ENCODE measurements around the gene SCN2A. TPM values are rescaled to one million over a fixed set of nuclear protein-coding genes. Genes with fewer than 3 reads are reported as not detected.

SCN2A gene
- total and polyA plus RNA-seq, 2 donors = 0.09 to 0.24 TPM

DNA sequence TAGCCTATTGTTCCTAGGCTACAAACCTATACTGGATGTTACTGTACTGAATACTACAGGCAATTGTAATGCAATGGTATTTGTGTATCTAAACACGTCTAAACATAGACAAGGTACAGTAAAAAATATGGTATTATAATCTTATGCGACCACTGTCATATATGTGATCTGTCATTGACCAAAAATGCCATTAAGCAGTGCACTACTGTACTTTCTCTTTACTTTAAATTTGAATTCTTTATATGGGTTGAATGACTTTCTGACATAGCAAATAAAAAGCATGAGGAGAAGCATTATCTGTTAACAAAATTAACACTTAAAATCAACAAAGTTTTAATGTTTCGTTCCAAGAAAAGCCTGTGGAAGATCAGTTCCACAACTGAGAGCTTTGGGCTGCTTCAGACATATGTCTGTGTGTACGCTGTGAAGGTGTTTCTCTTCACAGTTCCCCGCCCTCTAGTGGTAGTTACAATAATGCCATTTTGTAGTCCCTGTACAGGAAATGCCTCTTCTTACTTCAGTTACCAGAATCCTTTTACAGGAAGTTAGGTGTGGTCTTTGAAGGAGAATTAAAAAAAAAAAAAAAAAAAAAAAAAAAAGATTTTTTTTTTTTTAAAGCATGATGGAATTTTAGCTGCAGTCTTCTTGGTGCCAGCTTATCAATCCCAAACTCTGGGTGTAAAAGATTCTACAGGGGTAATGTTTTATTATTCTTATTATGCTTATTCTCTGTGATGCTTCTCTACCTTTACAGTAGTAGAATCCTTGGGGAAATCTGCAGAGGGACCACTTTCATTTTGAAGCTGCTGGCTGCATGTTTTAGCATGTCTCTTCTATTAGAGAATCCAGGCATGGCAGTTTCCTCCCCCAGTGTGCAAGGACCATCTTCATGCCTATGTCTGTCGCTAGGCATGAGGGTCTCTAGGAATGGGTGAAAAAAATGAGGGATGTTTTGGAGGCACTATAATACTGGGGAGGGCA lies 54.5 kb downstream of the SCN2A start:
- WGBS = 35% methylated on average over 6 of the region's 6 CpGs
- H3K27me3 ChIP-seq (ENCODE audit: control insufficient read depth in 2 of 2, insufficient read depth in 1 of 2, low read length in 1 of 2) = no peaks in the 10 kb centered on the region
- H3K4me1 ChIP-seq (ENCODE audit: control insufficient read depth in 2 of 2, insufficient read depth in 2 of 2, low read length in 2 of 2) = no peaks in the 10 kb centered on the region
- peak; percentile 71 to 96 (median 86) for DNase-seq (ENCODE audit: low read depth in 6 of 9, low spot score in 9 of 9)
- no peaks in the 10 kb centered on the region for H3K9me3 ChIP-seq (ENCODE audit: control insufficient read depth in 2 of 2, insufficient read depth in 1 of 2, low read length in 1 of 2)
- no peak overlapping the region for H3K4me3 ChIP-seq (ENCODE audit: low read length in 2 of 2)
- no peak overlapping the region for H3K27ac ChIP-seq (ENCODE audit: low read depth in 1 of 2, low read length in 1 of 2)
- H3K36me3 ChIP-seq (ENCODE audit: control insufficient read depth in 2 of 2, insufficient read depth in 2 of 2, low read length in 1 of 2) = no peaks in the 10 kb centered on the region

DNA sequence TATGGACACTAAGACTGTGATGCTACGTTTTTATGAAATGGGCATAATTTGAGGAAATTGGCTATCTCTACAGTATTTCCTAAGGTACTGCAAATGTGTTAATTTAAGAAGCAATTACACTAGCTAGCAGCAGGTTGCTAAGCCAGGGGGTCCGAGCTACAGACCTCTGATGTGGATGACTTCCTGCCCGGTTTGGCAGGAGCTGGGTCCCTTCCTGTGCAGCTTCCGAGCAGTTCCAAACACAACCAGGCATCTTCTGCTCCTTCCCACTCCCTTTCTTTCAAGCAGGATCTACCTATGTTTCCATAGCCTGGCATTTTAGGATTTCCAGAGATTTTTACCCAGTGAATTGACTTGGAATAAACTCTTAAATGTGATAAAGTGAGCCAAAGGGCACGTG lies 55.7 kb downstream of the SCN2A start:
- Histone ChIP-seq H3K4me3 (ENCODE audit: low read length in 2 of 2) (no peak overlapping the region), H3K27ac (ENCODE audit: low read depth in 1 of 2, low read length in 1 of 2) (no peak overlapping the region), H3K9me3 (ENCODE audit: control insufficient read depth in 2 of 2, insufficient read depth in 1 of 2, low read length in 1 of 2) (no peaks in the 10 kb centered on the region), H3K36me3 (ENCODE audit: control insufficient read depth in 2 of 2, insufficient read depth in 2 of 2, low read length in 1 of 2) (no peaks in the 10 kb centered on the region), H3K27me3 (ENCODE audit: control insufficient read depth in 2 of 2, insufficient read depth in 1 of 2, low read length in 1 of 2) (no peaks in the 10 kb centered on the region), H3K4me1 (ENCODE audit: control insufficient read depth in 2 of 2, insufficient read depth in 2 of 2, low read length in 2 of 2) (no peaks in the 10 kb centered on the region)
- WGBS = 79% methylated on average over 5 of the region's 5 CpGs
- DNase-seq (ENCODE audit: low read depth in 6 of 9, low spot score in 9 of 9) = no peak

DNA sequence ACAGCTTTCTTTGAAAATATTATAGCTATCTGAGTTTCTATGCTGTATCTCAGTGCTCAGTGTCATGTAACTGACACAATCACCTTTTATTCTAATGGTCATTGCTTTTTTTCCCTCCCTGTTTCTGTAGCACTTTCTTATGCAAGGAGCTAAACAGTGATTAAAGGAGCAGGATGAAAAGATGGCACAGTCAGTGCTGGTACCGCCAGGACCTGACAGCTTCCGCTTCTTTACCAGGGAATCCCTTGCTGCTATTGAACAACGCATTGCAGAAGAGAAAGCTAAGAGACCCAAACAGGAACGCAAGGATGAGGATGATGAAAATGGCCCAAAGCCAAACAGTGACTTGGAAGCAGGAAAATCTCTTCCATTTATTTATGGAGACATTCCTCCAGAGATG lies 56.4 kb downstream of the SCN2A start:
- H3K4me3 ChIP-seq (ENCODE audit: low read length in 2 of 2) = no peak overlapping the region
- no peak overlapping the region for H3K27ac ChIP-seq (ENCODE audit: low read depth in 1 of 2, low read length in 1 of 2)
- no peaks in the 10 kb centered on the region for H3K9me3 ChIP-seq (ENCODE audit: control insufficient read depth in 2 of 2, insufficient read depth in 1 of 2, low read length in 1 of 2)
- DNase-seq (ENCODE audit: low read depth in 6 of 9, low spot score in 9 of 9) = no peak
- H3K36me3 ChIP-seq (ENCODE audit: control insufficient read depth in 2 of 2, insufficient read depth in 2 of 2, low read length in 1 of 2) = no peaks in the 10 kb centered on the region
- WGBS = 98% methylated on average over 4 of the region's 4 CpGs
- no peaks in the 10 kb centered on the region for H3K4me1 ChIP-seq (ENCODE audit: control insufficient read depth in 2 of 2, insufficient read depth in 2 of 2, low read length in 2 of 2)
- no peaks in the 10 kb centered on the region for H3K27me3 ChIP-seq (ENCODE audit: control insufficient read depth in 2 of 2, insufficient read depth in 1 of 2, low read length in 1 of 2)

DNA sequence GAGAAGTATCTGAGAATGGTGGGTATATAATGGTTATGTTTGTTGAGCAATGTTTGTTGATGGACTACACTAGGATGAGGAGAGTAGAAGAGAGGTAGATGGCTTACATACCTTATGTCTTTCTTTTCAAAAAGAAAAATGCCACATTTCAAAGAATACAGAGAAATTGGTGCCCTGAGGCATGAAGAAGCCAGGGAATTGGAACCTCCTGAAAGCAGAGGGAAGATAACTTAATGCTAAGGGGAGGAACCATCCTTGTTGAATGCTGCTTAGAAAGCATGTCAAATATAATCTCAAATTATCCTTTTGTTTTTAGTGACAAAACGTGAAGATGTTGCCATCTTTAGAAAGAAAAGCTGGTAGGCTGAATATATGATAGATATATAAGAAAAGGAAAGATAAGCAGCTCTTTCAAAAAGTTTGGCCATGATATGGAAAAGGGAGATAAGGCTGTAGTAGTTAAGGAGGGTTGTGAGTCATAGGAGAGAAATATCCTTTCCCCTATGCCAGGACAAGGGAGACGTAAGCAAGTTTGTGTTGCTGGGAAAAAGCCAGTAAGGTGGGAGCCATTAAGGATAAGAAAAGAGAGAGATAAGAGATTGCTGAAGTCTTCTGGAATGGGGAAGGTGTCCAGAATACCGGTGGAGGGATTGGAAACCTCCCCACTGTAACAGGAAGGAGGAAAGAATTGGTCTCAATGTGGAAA lies 66.3 kb downstream of the SCN2A start:
- Histone ChIP-seq H3K27ac (ENCODE audit: low read depth in 1 of 2, low read length in 1 of 2) (no peak overlapping the region), H3K36me3 (ENCODE audit: control insufficient read depth in 2 of 2, insufficient read depth in 2 of 2, low read length in 1 of 2) (no peaks in the 10 kb centered on the region), H3K27me3 (ENCODE audit: control insufficient read depth in 2 of 2, insufficient read depth in 1 of 2, low read length in 1 of 2) (no peaks in the 10 kb centered on the region), H3K4me1 (ENCODE audit: control insufficient read depth in 2 of 2, insufficient read depth in 2 of 2, low read length in 2 of 2) (no peaks in the 10 kb centered on the region), H3K9me3 (ENCODE audit: control insufficient read depth in 2 of 2, insufficient read depth in 1 of 2, low read length in 1 of 2) (no peaks in the 10 kb centered on the region), H3K4me3 (ENCODE audit: low read length in 2 of 2) (no peak overlapping the region)
- 91% methylated on average over 3 of the region's 3 CpGs for WGBS
- DNase-seq (ENCODE audit: low read depth in 6 of 9, low spot score in 9 of 9) = no peak

DNA sequence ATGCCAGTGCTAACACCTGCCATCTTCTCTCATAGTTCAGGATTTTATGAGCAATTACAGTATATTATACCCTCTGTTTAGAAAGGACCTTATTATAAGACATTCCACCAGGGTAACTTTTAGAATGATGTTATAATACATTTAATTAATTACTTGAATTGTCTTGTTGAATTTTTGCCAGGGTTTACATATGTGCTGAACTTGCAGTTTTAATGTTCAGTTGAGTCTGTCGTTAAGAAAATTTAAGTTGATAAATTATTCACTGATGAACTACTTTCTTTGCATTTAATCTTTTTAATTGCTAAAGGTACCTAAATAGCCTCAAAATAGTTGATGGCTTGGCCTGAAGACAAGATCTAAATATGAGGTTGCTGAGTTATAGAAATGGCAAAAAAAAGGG lies 68.1 kb downstream of the SCN2A start:
- H3K27me3 ChIP-seq (ENCODE audit: control insufficient read depth in 2 of 2, insufficient read depth in 1 of 2, low read length in 1 of 2) = no peaks in the 10 kb centered on the region
- no peaks in the 10 kb centered on the region for H3K36me3 ChIP-seq (ENCODE audit: control insufficient read depth in 2 of 2, insufficient read depth in 2 of 2, low read length in 1 of 2)
- no peak for DNase-seq (ENCODE audit: low read depth in 6 of 9, low spot score in 9 of 9)
- no peaks in the 10 kb centered on the region for H3K4me1 ChIP-seq (ENCODE audit: control insufficient read depth in 2 of 2, insufficient read depth in 2 of 2, low read length in 2 of 2)
- H3K4me3 ChIP-seq (ENCODE audit: low read length in 2 of 2) = no peak overlapping the region
- H3K27ac ChIP-seq (ENCODE audit: low read depth in 1 of 2, low read length in 1 of 2) = no peak overlapping the region
- H3K9me3 ChIP-seq (ENCODE audit: control insufficient read depth in 2 of 2, insufficient read depth in 1 of 2, low read length in 1 of 2) = no peaks in the 10 kb centered on the region
- WGBS = 98% methylated on average over 1 of the region's 1 CpG

DNA sequence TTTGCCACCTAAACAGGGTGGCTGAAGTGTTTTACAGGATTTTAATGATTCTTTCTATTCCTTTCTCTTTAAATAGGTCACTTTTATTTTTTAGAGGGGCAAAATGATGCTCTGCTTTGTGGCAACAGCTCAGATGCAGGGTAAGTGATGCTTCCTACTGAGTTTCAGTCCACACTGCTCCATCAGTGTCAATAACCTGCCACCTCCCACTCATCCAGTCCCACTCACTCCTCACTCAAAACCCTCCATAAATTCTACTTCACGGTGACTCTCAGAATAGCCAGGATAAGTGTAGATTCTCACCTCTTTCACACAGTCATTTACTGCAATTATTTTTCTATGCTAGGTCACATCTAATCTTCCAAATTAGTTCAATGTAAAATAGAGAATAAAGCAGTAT lies 72.7 kb downstream of the SCN2A start:
- Histone ChIP-seq H3K9me3 (ENCODE audit: control insufficient read depth in 2 of 2, insufficient read depth in 1 of 2, low read length in 1 of 2) (no peaks in the 10 kb centered on the region), H3K36me3 (ENCODE audit: control insufficient read depth in 2 of 2, insufficient read depth in 2 of 2, low read length in 1 of 2) (no peaks in the 10 kb centered on the region), H3K4me3 (ENCODE audit: low read length in 2 of 2) (no peak overlapping the region), H3K27me3 (ENCODE audit: control insufficient read depth in 2 of 2, insufficient read depth in 1 of 2, low read length in 1 of 2) (no peaks in the 10 kb centered on the region), H3K27ac (ENCODE audit: low read depth in 1 of 2, low read length in 1 of 2) (no peak overlapping the region), H3K4me1 (ENCODE audit: control insufficient read depth in 2 of 2, insufficient read depth in 2 of 2, low read length in 2 of 2) (no peaks in the 10 kb centered on the region)
- WGBS = 97% methylated on average over 1 of the region's 1 CpG
- DNase-seq (ENCODE audit: low read depth in 6 of 9, low spot score in 9 of 9) = no peak

DNA sequence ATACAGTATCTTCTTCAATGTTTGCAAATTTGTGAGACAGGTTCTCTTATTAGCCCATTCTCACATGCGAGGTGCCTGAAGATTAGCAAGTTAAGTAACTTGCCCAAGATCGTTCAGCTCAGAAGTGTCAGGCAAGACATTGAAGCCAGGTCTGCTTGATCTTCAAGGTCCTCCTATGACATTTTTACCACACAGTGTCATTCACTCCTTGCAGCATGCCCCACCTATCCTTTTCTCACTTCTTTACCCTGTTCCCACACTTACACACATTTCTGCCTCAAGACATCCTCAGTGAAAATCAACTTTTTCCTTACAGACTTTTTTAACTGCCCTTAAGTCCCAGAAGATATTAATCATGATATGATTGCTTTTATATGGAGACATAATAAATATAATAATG lies 73.8 kb downstream of the SCN2A start:
- Histone ChIP-seq H3K4me1 (ENCODE audit: control insufficient read depth in 2 of 2, insufficient read depth in 2 of 2, low read length in 2 of 2) (no peaks in the 10 kb centered on the region), H3K36me3 (ENCODE audit: control insufficient read depth in 2 of 2, insufficient read depth in 2 of 2, low read length in 1 of 2) (no peaks in the 10 kb centered on the region), H3K9me3 (ENCODE audit: control insufficient read depth in 2 of 2, insufficient read depth in 1 of 2, low read length in 1 of 2) (no peaks in the 10 kb centered on the region), H3K27me3 (ENCODE audit: control insufficient read depth in 2 of 2, insufficient read depth in 1 of 2, low read length in 1 of 2) (no peaks in the 10 kb centered on the region), H3K4me3 (ENCODE audit: low read length in 2 of 2) (no peak overlapping the region), H3K27ac (ENCODE audit: low read depth in 1 of 2, low read length in 1 of 2) (no peak overlapping the region)
- no peak for DNase-seq (ENCODE audit: low read depth in 6 of 9, low spot score in 9 of 9)
- WGBS = 94% methylated on average over 2 of the region's 2 CpGs

DNA sequence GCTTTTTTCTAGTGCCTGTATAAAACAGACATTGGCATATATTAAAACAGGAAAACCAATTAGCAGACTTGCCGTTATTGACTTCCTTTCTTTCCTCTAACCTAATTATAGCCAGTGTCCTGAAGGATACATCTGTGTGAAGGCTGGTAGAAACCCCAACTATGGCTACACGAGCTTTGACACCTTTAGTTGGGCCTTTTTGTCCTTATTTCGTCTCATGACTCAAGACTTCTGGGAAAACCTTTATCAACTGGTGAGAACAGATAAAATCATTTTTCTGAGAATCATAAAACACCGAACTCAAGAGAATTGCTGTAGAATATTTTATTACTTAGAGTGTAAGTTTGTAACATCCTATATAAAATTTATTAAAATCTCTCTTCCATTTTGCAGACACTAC lies 74.3 kb downstream of the SCN2A start:
- H3K36me3 ChIP-seq (ENCODE audit: control insufficient read depth in 2 of 2, insufficient read depth in 2 of 2, low read length in 1 of 2) = no peaks in the 10 kb centered on the region
- H3K9me3 ChIP-seq (ENCODE audit: control insufficient read depth in 2 of 2, insufficient read depth in 1 of 2, low read length in 1 of 2) = no peaks in the 10 kb centered on the region
- H3K4me3 ChIP-seq (ENCODE audit: low read length in 2 of 2) = no peak overlapping the region
- no peak overlapping the region for H3K27ac ChIP-seq (ENCODE audit: low read depth in 1 of 2, low read length in 1 of 2)
- H3K27me3 ChIP-seq (ENCODE audit: control insufficient read depth in 2 of 2, insufficient read depth in 1 of 2, low read length in 1 of 2) = no peaks in the 10 kb centered on the region
- no peaks in the 10 kb centered on the region for H3K4me1 ChIP-seq (ENCODE audit: control insufficient read depth in 2 of 2, insufficient read depth in 2 of 2, low read length in 2 of 2)
- 18% methylated on average over 4 of the region's 4 CpGs for WGBS
- DNase-seq (ENCODE audit: low read depth in 6 of 9, low spot score in 9 of 9) = no peak

DNA sequence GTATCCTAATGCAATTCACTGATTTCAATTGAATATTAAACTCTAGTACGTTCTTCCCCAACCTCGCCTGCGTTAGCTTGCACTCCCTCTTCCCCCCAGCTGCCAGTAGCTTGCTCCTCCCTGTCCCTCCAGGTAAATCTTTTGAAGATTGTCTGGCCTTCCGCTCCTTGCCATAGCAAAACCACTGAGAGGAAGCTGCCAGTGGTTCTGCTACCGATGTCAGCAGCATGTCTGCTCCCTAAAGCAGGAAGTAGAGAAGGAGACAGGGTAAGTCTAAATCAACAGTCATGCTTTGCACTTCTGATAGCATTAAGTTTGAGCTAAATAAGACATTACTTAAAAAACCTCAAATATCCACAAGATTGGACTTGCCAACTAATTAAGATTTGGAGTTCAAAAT lies 89.1 kb downstream of the SCN2A start:
- H3K27me3 ChIP-seq (ENCODE audit: control insufficient read depth in 2 of 2, insufficient read depth in 1 of 2, low read length in 1 of 2) = no peaks in the 10 kb centered on the region
- no peaks in the 10 kb centered on the region for H3K9me3 ChIP-seq (ENCODE audit: control insufficient read depth in 2 of 2, insufficient read depth in 1 of 2, low read length in 1 of 2)
- DNase-seq (ENCODE audit: low read depth in 6 of 9, low spot score in 9 of 9) = peak in 7 of 9 donors; percentile 22 to 67 (median 26)
- 8% methylated on average over 5 of the region's 5 CpGs for WGBS
- H3K4me3 ChIP-seq (ENCODE audit: low read length in 2 of 2) = no peak overlapping the region
- H3K36me3 ChIP-seq (ENCODE audit: control insufficient read depth in 2 of 2, insufficient read depth in 2 of 2, low read length in 1 of 2) = no peaks in the 10 kb centered on the region
- H3K27ac ChIP-seq (ENCODE audit: low read depth in 1 of 2, low read length in 1 of 2) = no peak overlapping the region
- H3K4me1 ChIP-seq (ENCODE audit: control insufficient read depth in 2 of 2, insufficient read depth in 2 of 2, low read length in 2 of 2) = peaks cover 0 to 8% of the 10 kb centered on the region in 2 donors

All from thymus (tissue), 11 donors.